Activated CD4-positive, alpha-beta T cell treated with anti-CD3 and anti-CD28 coated beads, Interleukin-2, Interleukin-6, amounts not matched to agents 100 ng/mL and 50 ng/mL, durations not matched to agents 16 hours and 8 hours (primary cell): ENCODE data around the gene SLC12A1.
A peak's percentile ranks its signal among the peaks of the same experiment; 100 is the strongest.

Source experiments
- DNase-seq: peaks from one replicate; pipeline ENCODE4 v3.0.0-alpha.2; 2020

The SLC12A1 gene

GRCh38 chr15:48244921-48245320 is 38.8 kb downstream of the SLC12A1 start:
- no peak for DNase-seq

- no peak for DNase-seq
Measured at GRCh38 chr15:48248414-48248813, 42.3 kb downstream of the SLC12A1 start.

- peak; percentile 40 for DNase-seq
Measured at GRCh38 chr15:48250640-48251076, 44.6 kb downstream of the SLC12A1 start.

DNA sequence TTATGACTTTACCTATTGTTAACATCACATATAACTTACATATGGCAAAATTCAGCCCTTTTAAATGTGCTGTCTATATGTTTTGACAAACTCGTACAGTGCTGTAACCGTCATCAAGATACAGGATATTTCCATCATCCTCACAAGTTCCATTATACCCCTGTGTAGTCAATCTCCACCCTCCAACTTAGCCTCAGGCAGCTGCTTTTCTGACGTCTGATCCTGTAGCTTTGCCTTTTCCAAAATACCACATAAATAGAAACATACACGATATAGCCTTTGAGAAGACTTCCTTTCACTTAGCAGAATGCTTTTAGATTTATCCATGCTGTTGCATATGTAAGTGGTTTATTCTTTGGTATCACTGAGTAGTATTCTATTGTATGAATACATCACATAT is 47.1 kb downstream of the SLC12A1 start:
- DNase-seq: no peak

DNA sequence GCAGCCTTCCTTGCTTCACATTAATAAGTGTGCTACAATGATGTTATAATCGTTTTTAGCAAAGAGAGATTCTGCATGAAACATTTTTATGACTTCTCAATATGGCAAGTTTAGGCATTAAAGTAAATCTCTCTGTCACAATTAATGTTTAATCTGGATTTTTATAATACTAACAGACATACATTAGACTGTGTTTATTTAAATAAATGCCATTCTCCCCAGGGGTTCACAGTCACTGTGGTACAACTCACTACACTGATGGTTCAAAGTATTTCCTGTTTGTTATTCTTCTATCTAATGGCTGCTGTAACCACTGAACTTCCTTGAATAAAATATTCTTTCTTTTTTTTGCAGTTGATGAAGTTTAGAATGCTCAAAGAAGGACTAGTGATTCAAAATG is 59.0 kb downstream of the SLC12A1 start:
- no peak for DNase-seq

- DNase-seq: no peak
Measured at GRCh38 chr15:48266024-48266689, 60.1 kb downstream of the SLC12A1 start.

- no peak for DNase-seq
Measured at GRCh38 chr15:48267766-48268165, 61.7 kb downstream of the SLC12A1 start.

- no peak for DNase-seq
Measured at GRCh38 chr15:48273049-48273448, 66.9 kb downstream of the SLC12A1 start.

GRCh38 chr15:48278666-48279065 is 72.6 kb downstream of the SLC12A1 start:
- DNase-seq: no peak

DNA sequence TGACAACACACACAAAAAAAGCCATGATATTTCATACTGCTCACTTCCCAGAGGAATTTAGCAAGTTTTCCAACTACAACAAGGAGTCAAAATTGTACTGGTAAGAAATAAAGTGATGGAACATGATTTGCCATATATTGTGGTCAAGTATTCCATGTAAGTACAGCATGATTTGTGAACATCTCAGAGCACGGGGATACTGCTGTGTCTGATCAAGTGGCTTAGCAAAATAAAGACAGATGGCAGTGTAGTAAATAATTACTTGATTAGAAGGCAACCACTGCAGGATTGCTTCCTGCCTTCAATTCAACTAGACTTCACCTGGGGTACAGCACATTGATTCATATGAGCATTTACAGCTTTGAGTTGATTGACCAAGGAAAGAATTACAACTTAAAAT is 73.5 kb downstream of the SLC12A1 start:
- DNase-seq: no peak

DNA sequence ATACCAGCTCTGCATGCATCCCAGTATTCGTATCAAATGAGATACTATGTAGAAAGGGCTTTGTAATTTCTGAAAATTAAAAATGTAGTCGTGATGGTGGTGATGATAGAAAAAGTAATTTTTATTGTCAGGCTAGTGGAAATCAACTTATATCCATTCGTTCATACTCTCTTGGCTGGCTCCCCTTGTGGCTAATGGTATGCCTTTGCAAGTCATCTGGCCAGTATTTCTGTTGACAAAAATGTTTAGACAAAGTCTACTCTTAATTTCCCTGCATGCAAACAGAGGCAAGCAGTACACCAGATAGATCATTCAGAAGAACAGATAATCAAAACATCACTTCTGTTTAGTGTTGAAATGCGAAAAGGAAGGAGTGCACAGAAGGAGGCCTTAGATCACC is 75.6 kb downstream of the SLC12A1 start:
- no peak for DNase-seq

DNA sequence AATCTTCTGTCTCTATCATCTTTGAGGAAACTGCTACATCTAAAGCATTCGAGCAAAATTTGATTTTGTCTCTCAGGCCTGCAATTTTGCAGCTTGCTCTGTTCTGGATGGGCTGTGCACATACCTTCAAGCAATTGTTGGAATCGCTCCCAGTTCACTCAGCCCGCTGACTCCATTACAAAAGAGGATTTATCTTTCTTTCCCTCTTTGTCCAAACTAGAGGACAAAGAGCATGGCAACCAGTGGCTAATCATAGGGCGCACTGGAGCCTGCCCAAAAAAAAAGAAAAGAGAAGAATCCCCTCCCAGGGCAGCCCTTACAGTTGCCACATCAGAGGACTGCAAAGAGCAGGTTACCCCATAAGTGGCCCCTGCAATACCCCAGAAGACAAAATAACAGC is 76.1 kb downstream of the SLC12A1 start:
- DNase-seq: no peak

DNA sequence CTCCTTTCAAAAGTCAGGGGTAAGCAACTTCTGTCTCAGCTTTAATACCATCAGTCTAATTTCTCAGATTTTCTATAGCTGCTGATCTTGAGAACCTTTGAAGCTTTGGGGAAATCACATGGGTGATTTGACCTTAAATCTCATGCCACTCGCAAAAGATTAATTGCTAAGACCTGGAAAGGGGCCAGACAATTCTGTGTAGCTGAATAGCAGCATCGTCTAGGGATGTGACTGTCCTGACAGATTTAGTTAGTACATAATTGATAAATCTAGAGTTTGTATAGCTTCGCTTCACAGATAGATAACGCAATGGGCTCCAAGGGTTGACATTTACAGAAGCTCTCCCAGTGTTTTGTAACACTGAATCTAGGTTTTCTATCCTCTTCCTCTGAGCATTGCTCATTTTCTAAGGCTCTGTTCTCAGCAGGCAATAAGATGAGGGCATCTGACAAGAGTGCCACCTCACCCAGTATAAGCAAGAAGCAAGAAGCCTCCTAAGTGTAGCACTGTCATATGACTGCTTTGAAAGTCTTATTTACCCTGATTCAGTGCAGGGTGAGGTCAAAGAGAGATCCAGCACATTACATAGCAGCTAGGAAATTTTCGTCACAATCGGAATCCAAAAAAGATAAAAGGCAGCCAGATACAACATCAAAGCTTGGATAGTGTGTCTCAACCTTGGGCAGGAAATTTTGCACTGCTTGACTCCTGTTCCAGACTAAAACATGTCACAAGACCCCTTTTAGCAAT is 77.5 kb downstream of the SLC12A1 start:
- DNase-seq: no peak

GRCh38 chr15:48285329-48286214 is 79.5 kb downstream of the SLC12A1 start:
- peak; percentile 68 for DNase-seq

GRCh38 chr15:48289628-48290027 is 83.5 kb downstream of the SLC12A1 start:
- no peak for DNase-seq

DNA sequence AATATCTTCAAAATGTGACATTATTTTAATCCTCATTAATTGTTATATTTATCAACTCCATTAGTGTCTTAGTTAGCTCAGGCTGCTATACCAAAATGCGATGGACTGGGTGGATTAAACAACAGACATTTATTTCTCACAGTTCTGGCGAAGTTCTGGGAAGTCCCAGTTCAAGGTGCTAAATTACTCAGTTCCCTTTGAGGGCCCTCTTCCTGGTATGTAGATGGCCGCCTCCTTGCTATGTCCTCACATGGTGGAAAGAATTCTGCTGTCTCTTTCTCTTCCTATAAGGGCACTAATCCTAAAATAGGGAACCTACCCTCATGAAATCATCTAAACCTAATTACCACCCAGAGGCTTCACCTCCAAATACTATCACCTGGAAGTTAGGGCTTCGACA is 86.4 kb downstream of the SLC12A1 start:
- DNase-seq: peak; percentile 14

DNA sequence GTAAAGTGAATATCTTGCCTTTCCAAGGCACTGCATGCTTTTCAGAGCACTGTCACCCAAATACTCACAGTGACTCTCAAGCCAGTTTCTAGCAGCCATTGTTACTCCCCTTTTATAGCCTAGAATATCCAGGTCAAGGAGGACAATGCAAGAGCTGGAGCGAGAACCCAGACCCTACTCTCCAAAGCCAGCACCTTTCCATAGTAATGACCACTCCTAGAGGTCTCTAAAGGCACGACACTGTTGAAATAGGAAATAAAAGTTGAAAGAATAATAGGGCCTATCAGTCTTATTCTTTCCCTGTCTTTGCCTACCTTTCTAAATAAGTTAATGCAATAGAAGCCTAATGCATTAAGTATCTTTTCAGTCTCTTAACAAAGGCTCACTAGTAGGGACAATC is 91.6 kb downstream of the SLC12A1 start:
- no peak for DNase-seq

DNA sequence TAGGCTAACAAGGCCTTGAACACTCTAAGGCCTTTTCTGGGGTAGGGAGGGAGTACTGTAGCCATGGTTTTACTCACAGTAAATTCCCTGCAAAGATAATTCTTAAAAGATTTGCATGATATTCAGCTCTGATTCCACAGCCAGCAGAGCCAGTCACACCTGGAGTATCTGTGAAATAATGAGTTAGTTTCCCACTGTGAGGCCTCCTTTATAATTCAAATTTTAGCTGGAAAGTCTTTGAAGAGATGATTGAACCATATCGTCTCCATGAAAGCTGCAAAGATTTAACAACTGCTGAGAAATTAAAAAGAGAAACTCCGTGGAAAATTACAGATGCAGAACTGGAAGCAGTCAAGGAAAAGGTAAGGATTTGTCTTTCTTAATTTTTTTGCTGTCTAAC is 92.8 kb downstream of the SLC12A1 start:
- DNase-seq: no peak

DNA sequence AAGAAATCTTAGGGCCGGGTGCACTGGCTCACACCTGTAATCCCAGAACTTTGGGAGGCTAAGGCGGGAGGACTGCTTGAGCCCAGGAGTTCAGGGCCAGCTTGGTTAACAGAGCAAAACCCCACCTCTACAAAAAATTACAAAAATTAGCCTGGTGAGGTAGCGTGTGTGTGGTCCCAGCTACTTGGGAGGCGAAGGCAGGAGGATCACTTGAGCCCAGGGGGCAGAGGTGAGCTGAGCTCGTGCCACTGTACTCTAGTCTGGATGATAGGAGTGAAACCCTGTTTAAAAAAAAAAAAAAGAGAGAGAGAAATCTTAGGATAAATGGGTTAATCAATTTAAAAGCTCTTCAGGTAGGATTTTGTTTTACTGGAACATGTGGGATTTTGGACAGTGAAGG is 93.9 kb downstream of the SLC12A1 start:
- no peak for DNase-seq

DNA sequence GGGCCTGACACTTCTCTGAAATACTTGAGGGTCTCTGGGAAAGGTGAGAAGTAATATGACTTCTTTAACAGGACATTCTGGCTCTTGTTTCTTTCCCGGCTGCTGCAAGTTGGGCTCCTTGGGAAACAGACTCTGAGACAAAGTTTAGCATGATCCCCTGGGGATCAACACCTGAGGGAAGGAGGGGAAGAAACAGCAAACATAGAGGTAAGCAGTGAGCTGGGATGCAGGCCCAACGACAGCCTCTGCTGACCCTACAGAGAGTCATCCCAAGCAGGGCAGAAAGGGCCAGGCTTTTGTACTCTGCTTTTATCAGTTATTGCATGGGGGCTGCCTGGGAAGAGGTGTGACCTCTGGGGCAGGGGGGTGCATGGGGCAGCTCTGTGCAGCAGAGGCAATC is 98.3 kb downstream of the SLC12A1 start:
- no peak for DNase-seq

DNA sequence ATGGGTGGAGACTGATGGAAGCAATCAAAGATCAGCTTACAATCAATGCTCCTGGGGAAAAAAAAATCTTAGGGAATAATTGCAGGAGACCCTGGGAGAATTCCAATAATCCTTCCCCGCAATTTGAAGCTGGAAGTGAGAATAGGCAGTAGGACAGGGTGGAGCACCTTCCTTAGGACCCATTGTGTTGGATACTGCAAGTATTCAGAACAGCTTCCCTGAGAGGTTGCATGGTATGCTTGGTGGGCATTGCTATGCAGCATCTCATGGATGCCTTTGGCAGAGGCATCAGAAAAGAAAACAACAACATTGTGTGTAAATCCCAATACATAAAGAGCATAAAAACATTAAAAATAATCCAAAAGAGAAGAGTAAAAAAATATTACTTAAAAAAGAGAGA is 100.5 kb downstream of the SLC12A1 start:
- DNase-seq: no peak

- DNase-seq: no peak
Measured at GRCh38 chr15:48307586-48307985, 101.5 kb downstream of the SLC12A1 start.

DNA sequence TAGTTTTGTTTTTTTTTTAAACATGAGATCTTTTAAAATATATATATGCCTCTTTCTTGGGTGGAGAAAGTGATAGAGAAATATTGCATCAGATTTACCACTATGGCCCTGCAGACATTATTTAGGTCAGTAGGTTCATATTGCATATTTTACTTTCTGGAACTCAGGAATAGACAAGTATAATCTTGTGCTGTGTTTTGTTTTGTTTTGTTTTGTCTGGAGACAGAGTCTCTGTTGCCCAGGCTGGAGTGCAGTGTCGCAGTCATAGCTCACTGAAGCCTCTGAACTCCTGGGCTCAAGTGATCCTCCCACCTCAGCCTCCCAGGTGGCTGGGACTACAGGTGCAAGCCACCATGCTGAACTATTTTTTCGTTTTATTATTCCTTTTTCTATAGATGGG is 103.6 kb downstream of the SLC12A1 start:
- no peak for DNase-seq

- no peak for DNase-seq
Measured at GRCh38 chr15:48313216-48313615, 107.1 kb downstream of the SLC12A1 start.
